ENCODE results near the gene RBBP9.
A peak's percentile ranks its signal among the peaks of the same experiment; 100 is the strongest.
"Not testable (repeated sequence)": the region's sequence is repeated elsewhere in the genome, so short reads cannot be mapped to it uniquely, and the experiment has no call there.

Gene RBBP9

GRCh38 chr20:18496740-18497592 is at the start of gene RBBP9:
Gene RBBP9, minus strand, starts transcription at chr20:18497225. Its CDS starts 58 bp downstream, at chr20:18497167.
- peak; percentile 79 for DNase-seq

- no peak for DNase-seq
These were observed 48.5 kb upstream of the RBBP9 start for GRCh38 chr20:18545566-18545965.

- DNase-seq = no peak
These were observed 46.9 kb upstream of the RBBP9 start for GRCh38 chr20:18543932-18544331.

- DNase-seq = no peak
These were observed 46.2 kb upstream of the RBBP9 start for GRCh38 chr20:18543216-18543615.

- DNase-seq = no peak
These were observed 44.7 kb upstream of the RBBP9 start for GRCh38 chr20:18541741-18542140.

- no peak for DNase-seq
These were observed 40.6 kb upstream of the RBBP9 start for GRCh38 chr20:18537651-18538050.

GRCh38 chr20:18533978-18534644 is 37.1 kb upstream of the RBBP9 start:
- no peak for DNase-seq

- DNase-seq = no peak
These were observed 36.5 kb upstream of the RBBP9 start for GRCh38 chr20:18533491-18533890.

- DNase-seq = no peak
These were observed 35.6 kb upstream of the RBBP9 start for GRCh38 chr20:18532626-18533025.

- no peak for DNase-seq
These were observed 32.0 kb upstream of the RBBP9 start for GRCh38 chr20:18529041-18529440.

- no peak for DNase-seq
These were observed 30.8 kb upstream of the RBBP9 start for GRCh38 chr20:18527836-18528235.

- DNase-seq = no peak
These were observed 30.3 kb upstream of the RBBP9 start for GRCh38 chr20:18527339-18527738.

GRCh38 chr20:18526761-18527160 is 29.7 kb upstream of the RBBP9 start:
- not testable (repeated sequence) for DNase-seq

- DNase-seq = no peak
These were observed 27.6 kb upstream of the RBBP9 start for GRCh38 chr20:18524646-18525045.

GRCh38 chr20:18523066-18523465 is 26.0 kb upstream of the RBBP9 start:
- DNase-seq = no peak

GRCh38 chr20:18522066-18522465 is 25.0 kb upstream of the RBBP9 start:
- DNase-seq = not testable (repeated sequence)

GRCh38 chr20:18515973-18516372 is 18.9 kb upstream of the RBBP9 start:
- no peak for DNase-seq

- no peak for DNase-seq
These were observed 17.1 kb upstream of the RBBP9 start for GRCh38 chr20:18514127-18514526.

GRCh38 chr20:18513208-18513607 is 16.2 kb upstream of the RBBP9 start:
- no peak for DNase-seq

GRCh38 chr20:18511571-18511970 is 14.5 kb upstream of the RBBP9 start:
- no peak for DNase-seq

- peak; percentile 99 for DNase-seq
These were observed 10.5 kb upstream of the RBBP9 start, which contains the start of gene SEC23B for GRCh38 chr20:18507218-18508191. Gene SEC23B, plus strand, starts transcription at chr20:18507940. Its CDS starts 2,896 bp downstream, at chr20:18510836.

- DNase-seq = peak; percentile 6
These were observed 9.7 kb upstream of the RBBP9 start for GRCh38 chr20:18506744-18507143.
